Kidney epithelial cell (primary cell): ENCODE results near the gene GNA15. TPM values are rescaled to one million over a fixed set of nuclear protein-coding genes. Genes with fewer than 3 reads are reported as not detected.

Experiments
- DNase-seq: peaks from one replicate; pipeline ENCODE4 v3.0.0-alpha.2; 2010; ENCODE audit warnings: low read depth
- H3K27me3 ChIP-seq: 2 replicates; pipeline ENCODE4 v1.6.0; 2011; ENCODE audit warnings: low read length; ENCODE audit not compliant: control insufficient read depth, insufficient read depth
- H3K36me3 ChIP-seq: 2 replicates; pipeline ENCODE4 v1.5.1; 2011; ENCODE audit warnings: low read length; ENCODE audit not compliant: control insufficient read depth, insufficient read depth
- H3K4me3 ChIP-seq: 2 replicates; pipeline ENCODE4 v1.5.1; 2011; ENCODE audit warnings: low read depth, mild to moderate bottlenecking, control low read depth, low read length
- total RNA-seq: library from RNA; depleted of rRNA; stranded (reverse); fragments of >200 nt; gene quantifications from 2 replicates; pipeline ENCODE4 v1.2.3, GENCODE V29; 2015
- TF ChIP-seq, protein P1 (sequence below): IDR thresholded peaks from 2 replicates; pipeline ENCODE4 v1.5.1; 2011; ENCODE audit warnings: mild to moderate bottlenecking, moderate library complexity, low read length, control low read depth, inconsistent platforms; ENCODE audit not compliant: insufficient read depth, poor library complexity, severe bottlenecking

Gene GNA15
- total RNA-seq, 1 donor from 2014 or later: 2.3 TPM

DNA sequence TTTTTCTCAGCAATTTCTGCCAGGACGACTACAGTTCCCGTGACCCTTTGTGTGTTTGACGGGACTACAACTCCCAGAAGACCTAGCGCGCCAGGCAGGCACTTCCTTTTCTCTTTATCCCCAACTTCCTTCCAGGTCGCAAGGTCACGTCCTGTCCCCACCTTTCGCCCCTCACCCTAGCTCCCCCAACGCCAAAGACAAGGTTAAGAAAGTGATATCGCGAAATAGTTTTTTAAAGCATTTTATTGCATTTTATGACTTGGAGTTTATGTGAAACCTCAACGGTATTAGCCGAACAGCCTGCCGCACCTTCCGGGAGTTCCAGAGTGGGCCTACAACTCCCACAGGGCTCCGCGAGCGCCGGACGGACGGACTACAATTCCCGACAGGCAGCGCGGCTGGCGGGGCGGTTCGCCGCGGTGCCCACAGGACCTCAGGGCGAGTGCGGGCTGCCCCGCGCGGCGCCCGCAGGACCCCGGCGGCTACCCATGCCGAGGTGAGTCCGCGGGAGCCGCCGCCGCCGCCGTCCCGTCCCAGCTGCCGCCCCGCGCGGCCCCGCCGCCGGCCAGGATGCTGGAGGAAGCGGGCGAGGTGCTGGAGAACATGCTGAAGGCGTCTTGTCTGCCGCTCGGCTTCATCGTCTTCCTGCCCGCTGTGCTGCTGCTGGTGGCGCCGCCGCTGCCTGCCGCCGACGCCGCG, 49.8 kb downstream of the GNA15 start, which contains the start of gene NCLN:
TSS of gene NCLN (plus strand) at position 470 of the 699 bp plus-strand sequence. CDS start at position 571, 101 bp downstream.
- peak within 1 kb of the TSS; percentile 95 for H3K4me3 ChIP-seq
- H3K27me3 ChIP-seq: no peaks in the 10 kb centered on the region
- peak; percentile 67 for DNase-seq
- no peaks in the 10 kb centered on the region for H3K36me3 ChIP-seq
- TF ChIP-seq, protein P1, sequence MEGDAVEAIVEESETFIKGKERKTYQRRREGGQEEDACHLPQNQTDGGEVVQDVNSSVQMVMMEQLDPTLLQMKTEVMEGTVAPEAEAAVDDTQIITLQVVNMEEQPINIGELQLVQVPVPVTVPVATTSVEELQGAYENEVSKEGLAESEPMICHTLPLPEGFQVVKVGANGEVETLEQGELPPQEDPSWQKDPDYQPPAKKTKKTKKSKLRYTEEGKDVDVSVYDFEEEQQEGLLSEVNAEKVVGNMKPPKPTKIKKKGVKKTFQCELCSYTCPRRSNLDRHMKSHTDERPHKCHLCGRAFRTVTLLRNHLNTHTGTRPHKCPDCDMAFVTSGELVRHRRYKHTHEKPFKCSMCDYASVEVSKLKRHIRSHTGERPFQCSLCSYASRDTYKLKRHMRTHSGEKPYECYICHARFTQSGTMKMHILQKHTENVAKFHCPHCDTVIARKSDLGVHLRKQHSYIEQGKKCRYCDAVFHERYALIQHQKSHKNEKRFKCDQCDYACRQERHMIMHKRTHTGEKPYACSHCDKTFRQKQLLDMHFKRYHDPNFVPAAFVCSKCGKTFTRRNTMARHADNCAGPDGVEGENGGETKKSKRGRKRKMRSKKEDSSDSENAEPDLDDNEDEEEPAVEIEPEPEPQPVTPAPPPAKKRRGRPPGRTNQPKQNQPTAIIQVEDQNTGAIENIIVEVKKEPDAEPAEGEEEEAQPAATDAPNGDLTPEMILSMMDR: no peak

DNA sequence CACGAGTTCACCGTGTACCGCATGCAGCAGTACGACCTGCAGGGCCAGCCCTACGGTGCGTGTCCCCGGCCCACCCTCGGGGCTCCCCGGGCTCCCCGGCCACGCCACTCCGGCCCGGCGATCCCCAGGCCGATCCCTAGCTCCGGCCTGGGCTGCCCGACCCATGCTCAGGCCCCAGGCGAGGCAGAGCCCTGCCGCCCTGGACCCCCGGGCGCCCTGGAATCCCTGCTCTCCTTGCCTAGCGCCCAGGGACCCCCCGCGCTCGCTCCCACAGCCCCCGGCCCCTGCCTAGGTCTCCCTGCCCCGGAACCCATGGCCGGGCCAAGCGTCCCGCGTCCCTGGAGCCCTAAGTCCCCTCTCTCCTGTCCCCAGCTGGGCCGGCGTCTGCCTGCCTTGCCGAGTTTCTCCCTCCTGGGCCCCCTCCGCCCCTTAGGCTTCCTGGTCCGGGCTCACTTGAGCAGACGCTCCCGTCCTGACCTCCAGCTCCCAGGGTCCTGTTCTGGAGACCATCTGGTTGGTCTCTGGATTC, 50.4 kb downstream of the GNA15 start:
- Histone ChIP-seq H3K36me3 (no peaks in the 10 kb centered on the region), H3K4me3 (peak overlapping the region; percentile 95), H3K27me3 (no peaks in the 10 kb centered on the region)
- no peak for DNase-seq
- TF ChIP-seq, protein P1: no peak

- no peak for DNase-seq
- TF ChIP-seq, protein P1: no peak
- H3K36me3 ChIP-seq: no peaks in the 10 kb centered on the region
- H3K27me3 ChIP-seq: no peaks in the 10 kb centered on the region
- H3K4me3 ChIP-seq: peak overlapping the region; percentile 95
Measured at GRCh38 chr19:3186891-3187661, 51.2 kb downstream of the GNA15 start.

DNA sequence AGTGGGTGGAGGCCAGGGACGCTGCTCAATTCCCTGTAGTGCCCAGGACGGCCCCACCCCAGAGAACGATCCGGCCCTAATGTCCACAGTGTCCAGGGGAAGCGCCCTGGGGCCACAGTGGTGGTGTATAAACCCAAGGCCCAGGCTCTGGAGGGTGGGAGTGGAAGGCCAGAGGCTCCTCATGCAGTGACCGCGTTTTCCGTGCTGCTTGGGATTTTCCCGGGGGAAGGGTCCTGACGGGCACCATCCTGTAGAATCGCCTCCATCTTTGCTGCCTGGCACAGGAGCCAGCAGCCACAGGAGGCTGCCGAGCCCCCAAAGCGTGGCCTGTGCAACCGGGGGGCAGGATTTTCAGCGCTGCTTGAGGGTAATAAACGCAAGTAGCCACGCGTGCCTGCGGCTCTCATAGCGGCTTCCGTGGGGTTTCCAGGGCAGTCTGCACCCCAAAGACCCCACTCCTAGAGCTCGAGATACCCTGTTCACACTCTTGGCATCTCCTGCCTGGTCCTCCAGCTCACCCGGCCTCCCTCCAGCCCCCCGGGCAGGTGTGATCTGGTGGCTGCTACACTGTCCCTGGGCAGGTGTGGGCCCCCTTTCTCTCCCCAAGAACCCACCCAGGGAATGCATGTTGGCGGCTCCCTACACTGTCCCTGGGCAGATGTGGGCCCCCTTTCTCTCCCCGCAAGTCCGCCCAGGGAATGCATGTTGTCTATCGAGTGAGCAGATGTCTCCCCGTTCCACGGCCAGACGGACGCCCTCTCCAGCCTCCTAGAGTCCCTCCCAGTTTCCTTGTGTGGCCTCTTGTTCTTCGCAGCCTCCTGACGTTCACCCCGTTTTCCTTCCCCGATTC, 52.1 kb downstream of the GNA15 start:
- Histone ChIP-seq H3K36me3 (no peaks in the 10 kb centered on the region), H3K4me3 (no peak overlapping the region), H3K27me3 (no peaks in the 10 kb centered on the region)
- TF ChIP-seq, protein P1: no peak
- DNase-seq: no peak

DNA sequence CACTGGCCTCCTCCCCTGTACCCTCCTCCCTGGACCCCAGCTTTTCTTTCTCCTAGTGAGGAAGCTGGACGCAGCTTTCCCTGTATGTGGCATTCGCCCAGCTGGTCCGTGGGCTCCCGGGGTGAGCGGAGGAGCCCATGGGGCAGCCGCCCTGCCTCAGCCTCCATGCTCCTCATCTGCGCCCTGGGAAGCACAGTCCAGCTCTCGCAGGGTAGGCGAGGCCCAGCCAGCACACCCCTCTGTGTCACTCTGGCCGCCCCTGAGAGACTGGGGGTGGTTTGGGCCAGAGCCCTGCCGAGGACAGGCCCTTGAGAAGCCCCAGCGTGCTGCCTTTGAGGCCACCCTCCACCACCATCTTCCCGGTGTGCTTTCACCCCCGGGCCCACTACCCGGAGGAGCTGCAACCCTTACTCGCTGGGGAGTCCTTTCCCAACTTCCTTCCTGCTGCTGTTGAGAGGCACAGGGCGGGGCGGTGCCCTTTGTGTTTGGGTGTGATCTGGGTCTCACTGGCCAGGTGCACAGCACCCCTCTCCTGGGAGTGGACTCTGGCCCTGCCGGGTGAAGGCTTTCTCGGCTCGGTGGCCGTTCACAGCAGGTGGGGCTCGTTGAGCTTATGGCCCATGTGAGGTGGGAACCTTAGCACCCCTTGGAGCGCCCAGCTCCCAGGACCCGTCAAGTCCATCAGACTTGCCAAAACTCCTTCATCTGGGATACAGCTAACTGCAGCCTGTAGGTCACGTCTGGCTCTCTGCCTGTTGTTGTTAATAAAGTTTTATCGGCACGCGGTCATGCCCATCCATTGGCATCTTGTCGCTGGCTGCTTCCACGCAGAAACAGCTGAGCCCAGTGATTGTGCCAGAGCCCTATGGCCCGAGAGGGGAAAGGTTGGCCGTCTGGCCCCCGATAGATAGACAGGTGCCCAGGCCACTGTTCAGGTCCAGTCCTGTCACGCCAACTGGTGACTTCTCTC, 53.1 kb downstream of the GNA15 start:
- no peak for DNase-seq
- no peaks in the 10 kb centered on the region for H3K36me3 ChIP-seq
- no peak overlapping the region for H3K4me3 ChIP-seq
- no peaks in the 10 kb centered on the region for H3K27me3 ChIP-seq
- TF ChIP-seq, protein P1: no peak
